Suprapubic skin (tissue), 4 donors: ENCODE measurements around the gene ZCCHC24.

Experiments
- EP300 ChIP-seq: sonication (generic); formaldehyde crosslinking; IDR thresholded peaks from one replicate; pipeline ENCODE4 v1.6.1; 2017; ENCODE audit warnings: antibody characterized with exemption
- POLR2A ChIP-seq, 2 donors: fragments of 450-650 bp; IDR thresholded peaks; one replicate each; pipeline ENCODE4 v1.6.1; 2017; ENCODE audit warnings: antibody characterized with exemption in 2 of 2, mild to moderate bottlenecking in 2 of 2, moderate library complexity in 2 of 2
- POLR2AphosphoS5 ChIP-seq, 3 donors: sonication (generic); formaldehyde crosslinking; IDR thresholded peaks; one replicate each; pipeline ENCODE4 v1.6.1; 2017; ENCODE audit warnings: antibody characterized with exemption in 3 of 3
- TF ChIP-seq, protein P1 (sequence below), 2 donors: fragments of 200-600 bp in 1 of 2; fragments of 450-650 bp in 1 of 2; sonication (generic) in 1 of 2; IDR thresholded peaks; one replicate each; pipeline ENCODE4 v1.5.1; 2016 to 2019; ENCODE audit warnings: antibody characterized with exemption in 2 of 2, mild to moderate bottlenecking in 1 of 2, moderate library complexity in 1 of 2

GRCh38 chr10:79349072-79349491 is 96.3 kb downstream of the ZCCHC24 start:
- TF ChIP-seq, protein P1, sequence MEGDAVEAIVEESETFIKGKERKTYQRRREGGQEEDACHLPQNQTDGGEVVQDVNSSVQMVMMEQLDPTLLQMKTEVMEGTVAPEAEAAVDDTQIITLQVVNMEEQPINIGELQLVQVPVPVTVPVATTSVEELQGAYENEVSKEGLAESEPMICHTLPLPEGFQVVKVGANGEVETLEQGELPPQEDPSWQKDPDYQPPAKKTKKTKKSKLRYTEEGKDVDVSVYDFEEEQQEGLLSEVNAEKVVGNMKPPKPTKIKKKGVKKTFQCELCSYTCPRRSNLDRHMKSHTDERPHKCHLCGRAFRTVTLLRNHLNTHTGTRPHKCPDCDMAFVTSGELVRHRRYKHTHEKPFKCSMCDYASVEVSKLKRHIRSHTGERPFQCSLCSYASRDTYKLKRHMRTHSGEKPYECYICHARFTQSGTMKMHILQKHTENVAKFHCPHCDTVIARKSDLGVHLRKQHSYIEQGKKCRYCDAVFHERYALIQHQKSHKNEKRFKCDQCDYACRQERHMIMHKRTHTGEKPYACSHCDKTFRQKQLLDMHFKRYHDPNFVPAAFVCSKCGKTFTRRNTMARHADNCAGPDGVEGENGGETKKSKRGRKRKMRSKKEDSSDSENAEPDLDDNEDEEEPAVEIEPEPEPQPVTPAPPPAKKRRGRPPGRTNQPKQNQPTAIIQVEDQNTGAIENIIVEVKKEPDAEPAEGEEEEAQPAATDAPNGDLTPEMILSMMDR (IDR thresholded peaks at IDR 0.05) = no peak
- no peak for TF ChIP-seq POLR2AphosphoS5 (IDR thresholded peaks at IDR 0.05)
- TF ChIP-seq POLR2A (IDR thresholded peaks at IDR 0.05) = no peak
- no peak for TF ChIP-seq EP300
